ENCODE results near the gene STX2.

- TF ChIP-seq, protein P1, sequence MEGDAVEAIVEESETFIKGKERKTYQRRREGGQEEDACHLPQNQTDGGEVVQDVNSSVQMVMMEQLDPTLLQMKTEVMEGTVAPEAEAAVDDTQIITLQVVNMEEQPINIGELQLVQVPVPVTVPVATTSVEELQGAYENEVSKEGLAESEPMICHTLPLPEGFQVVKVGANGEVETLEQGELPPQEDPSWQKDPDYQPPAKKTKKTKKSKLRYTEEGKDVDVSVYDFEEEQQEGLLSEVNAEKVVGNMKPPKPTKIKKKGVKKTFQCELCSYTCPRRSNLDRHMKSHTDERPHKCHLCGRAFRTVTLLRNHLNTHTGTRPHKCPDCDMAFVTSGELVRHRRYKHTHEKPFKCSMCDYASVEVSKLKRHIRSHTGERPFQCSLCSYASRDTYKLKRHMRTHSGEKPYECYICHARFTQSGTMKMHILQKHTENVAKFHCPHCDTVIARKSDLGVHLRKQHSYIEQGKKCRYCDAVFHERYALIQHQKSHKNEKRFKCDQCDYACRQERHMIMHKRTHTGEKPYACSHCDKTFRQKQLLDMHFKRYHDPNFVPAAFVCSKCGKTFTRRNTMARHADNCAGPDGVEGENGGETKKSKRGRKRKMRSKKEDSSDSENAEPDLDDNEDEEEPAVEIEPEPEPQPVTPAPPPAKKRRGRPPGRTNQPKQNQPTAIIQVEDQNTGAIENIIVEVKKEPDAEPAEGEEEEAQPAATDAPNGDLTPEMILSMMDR (IDR thresholded peaks at IDR 0.05; ENCODE audit: insufficient read depth, low read depth, low read length), result no peak
- no peak for TF ChIP-seq EZH2 (IDR thresholded peaks at IDR 0.05; ENCODE audit: insufficient read depth, low read length)
Measured at GRCh38 chr12:130829391-130830245, 9.4 kb downstream of the STX2 start.
